ENCODE measurements around the gene TMEM108. TPM values are rescaled to one million over a fixed set of nuclear protein-coding genes. Genes with fewer than 3 reads are reported as not detected.

The TMEM108 gene
- total and polyA plus RNA-seq, 5 donors from 2014 or later, result 0.11 TPM; not detected in 4

DNA sequence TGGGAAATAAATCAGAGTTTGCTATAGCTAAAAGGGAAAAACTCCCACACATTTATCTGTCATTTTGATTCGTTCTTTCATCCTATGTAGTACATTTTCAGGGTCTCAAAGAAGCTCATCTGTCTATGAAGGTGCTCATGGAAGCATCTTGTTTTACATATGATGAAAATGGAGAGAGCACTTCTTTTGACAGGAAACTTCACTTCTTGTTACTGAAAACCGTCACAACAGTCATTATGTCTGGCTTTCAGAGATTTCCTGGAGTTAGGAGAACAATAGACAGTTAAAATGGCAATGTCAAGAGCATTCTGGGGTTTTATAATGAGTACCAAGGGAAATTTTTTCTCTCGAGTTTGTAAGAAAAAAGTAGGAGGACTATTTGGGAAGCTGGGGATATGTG lies 83.3 kb downstream of the TMEM108 start:
- Histone ChIP-seq H3K9me3 (ENCODE audit: control insufficient read depth in 2 of 2, low read length in 2 of 2) (no peaks in the 10 kb centered on the region), H3K27me3 (ENCODE audit: control insufficient read depth, insufficient read depth, low read length) (no peaks in the 10 kb centered on the region), H3K4me3 (ENCODE audit: low read depth, low read length) (no peak overlapping the region), H3K27ac (ENCODE audit: insufficient read depth, low read length, poor library complexity, severe bottlenecking) (no peak overlapping the region), H3K4me1 (ENCODE audit: control insufficient read depth, insufficient read depth, low read length, poor library complexity, severe bottlenecking) (no peaks in the 10 kb centered on the region), H3K36me3 (ENCODE audit: control insufficient read depth, insufficient read depth, low read length) (no peaks in the 10 kb centered on the region)
- Mint-ChIP-seq H3K9me3 (no peaks in the 10 kb centered on the region), H3K27me3 (no peaks in the 10 kb centered on the region), H3K27ac (no peak overlapping the region), H3K4me1 (no peaks in the 10 kb centered on the region), H3K4me3 (no peak overlapping the region), H3K36me3 (no peaks in the 10 kb centered on the region)
- ATAC-seq (ENCODE audit: low read depth in 2 of 2) (no peak), DNase-seq (no peak)

DNA sequence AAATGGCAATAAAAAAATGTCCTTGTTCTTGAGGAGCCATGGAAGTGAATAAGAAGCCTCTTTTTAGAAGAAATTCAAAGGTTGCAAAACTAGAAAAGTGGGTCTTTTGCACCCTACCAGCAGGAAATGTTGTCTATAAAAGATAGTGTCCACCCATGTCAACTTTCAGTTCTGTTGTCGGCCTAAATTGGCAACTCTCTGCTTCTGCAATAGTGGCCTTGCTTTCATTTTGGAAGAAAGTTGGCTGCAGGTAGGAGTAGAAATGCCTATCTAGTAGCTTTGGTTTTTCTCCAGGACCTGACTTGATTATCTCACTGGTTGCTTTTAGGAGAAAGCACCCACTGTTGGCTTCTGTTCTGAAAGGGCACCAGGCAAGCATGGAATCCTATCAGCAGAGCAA lies 85.4 kb downstream of the TMEM108 start:
- no peak overlapping the region for H3K27ac ChIP-seq (ENCODE audit: insufficient read depth, low read length, poor library complexity, severe bottlenecking)
- H3K4me3 ChIP-seq (ENCODE audit: low read depth, low read length), result no peak overlapping the region
- no peaks in the 10 kb centered on the region for H3K36me3 ChIP-seq (ENCODE audit: control insufficient read depth, insufficient read depth, low read length)
- no peaks in the 10 kb centered on the region for H3K27me3 ChIP-seq (ENCODE audit: control insufficient read depth, insufficient read depth, low read length)
- H3K4me1 ChIP-seq (ENCODE audit: control insufficient read depth, insufficient read depth, low read length, poor library complexity, severe bottlenecking), result no peaks in the 10 kb centered on the region
- Mint-ChIP-seq H3K9me3 (no peaks in the 10 kb centered on the region), H3K27ac (no peak overlapping the region), H3K4me1 (no peaks in the 10 kb centered on the region), H3K4me3 (no peak overlapping the region), H3K27me3 (no peaks in the 10 kb centered on the region), H3K36me3 (no peaks in the 10 kb centered on the region)
- DNase-seq, result no peak
- ATAC-seq (ENCODE audit: low read depth in 2 of 2), result no peak
- H3K9me3 ChIP-seq (ENCODE audit: control insufficient read depth in 2 of 2, low read length in 2 of 2), result no peaks in the 10 kb centered on the region

DNA sequence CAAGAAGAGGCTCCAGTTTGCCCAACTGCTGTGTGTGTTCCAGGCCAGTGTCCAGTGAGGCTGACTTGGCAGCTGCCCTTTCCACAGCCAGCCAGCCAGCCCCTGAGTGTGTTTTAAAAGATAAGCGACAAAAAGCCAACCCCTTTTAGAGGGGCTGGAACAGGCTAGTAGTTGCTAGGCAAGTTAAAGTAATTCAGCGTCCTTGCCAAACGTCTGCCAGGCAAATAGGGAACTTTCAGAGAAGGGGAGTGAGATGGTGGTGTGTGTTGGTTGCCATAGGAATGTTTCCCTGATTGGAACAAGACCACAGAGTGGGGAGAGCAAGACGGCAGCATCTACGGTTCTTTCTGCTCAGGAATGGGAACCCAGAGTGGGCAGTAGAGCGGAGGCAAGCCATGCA lies 86.3 kb downstream of the TMEM108 start:
- Histone ChIP-seq H3K27ac (ENCODE audit: insufficient read depth, low read length, poor library complexity, severe bottlenecking) (no peak overlapping the region), H3K4me3 (ENCODE audit: low read depth, low read length) (no peak overlapping the region), H3K4me1 (ENCODE audit: control insufficient read depth, insufficient read depth, low read length, poor library complexity, severe bottlenecking) (no peaks in the 10 kb centered on the region), H3K27me3 (ENCODE audit: control insufficient read depth, insufficient read depth, low read length) (no peaks in the 10 kb centered on the region), H3K9me3 (ENCODE audit: control insufficient read depth in 2 of 2, low read length in 2 of 2) (no peaks in the 10 kb centered on the region), H3K36me3 (ENCODE audit: control insufficient read depth, insufficient read depth, low read length) (no peaks in the 10 kb centered on the region)
- H3K4me1 Mint-ChIP-seq, result no peaks in the 10 kb centered on the region
- DNase-seq, result no peak
- no peaks in the 10 kb centered on the region for H3K36me3 Mint-ChIP-seq
- no peak for ATAC-seq (ENCODE audit: low read depth in 2 of 2)
- H3K27ac Mint-ChIP-seq, result no peak overlapping the region
- no peaks in the 10 kb centered on the region for H3K9me3 Mint-ChIP-seq
- no peaks in the 10 kb centered on the region for H3K27me3 Mint-ChIP-seq
- H3K4me3 Mint-ChIP-seq, result no peak overlapping the region

DNA sequence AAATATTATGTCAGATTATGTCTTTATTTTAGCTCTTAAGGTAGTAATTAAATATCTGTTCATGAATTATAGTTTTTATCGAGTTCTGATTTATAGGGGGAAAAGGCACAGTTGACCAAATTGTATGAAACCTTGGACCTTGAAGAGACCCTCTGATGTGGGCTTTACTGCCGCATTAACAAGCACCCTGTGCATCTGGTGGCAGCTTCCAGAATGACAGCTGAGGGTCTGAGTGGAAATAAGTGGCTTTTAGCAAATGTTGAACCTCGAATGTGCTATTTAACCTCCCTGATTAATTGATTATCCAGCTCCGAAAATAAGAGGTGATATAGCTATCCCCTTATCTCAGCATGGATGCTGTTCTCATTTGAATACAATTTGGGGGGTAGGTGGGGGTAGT lies 87.0 kb downstream of the TMEM108 start:
- no peak for ATAC-seq (ENCODE audit: low read depth in 2 of 2)
- no peaks in the 10 kb centered on the region for H3K4me1 ChIP-seq (ENCODE audit: control insufficient read depth, insufficient read depth, low read length, poor library complexity, severe bottlenecking)
- no peaks in the 10 kb centered on the region for H3K27me3 Mint-ChIP-seq

DNA sequence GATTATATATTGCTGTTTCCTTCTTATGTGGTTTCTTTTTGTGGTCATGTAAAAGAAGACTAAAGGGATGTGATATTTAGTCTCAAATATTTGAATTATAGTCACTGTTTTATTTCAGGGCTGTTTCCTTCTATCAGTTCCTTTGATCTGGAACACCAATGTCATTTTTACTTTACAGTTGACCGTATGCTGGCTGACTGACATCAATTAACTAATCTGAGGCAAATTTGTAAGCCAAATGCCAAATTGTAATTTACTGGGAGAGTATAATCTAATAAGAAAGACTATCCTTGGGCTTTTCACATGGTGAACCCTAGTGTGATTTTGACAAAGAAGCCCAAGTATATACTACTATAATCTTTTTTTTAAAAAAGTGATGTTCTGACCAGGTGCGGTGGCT lies 87.6 kb downstream of the TMEM108 start:
- H3K27me3 ChIP-seq (ENCODE audit: control insufficient read depth, insufficient read depth, low read length), result no peaks in the 10 kb centered on the region
- H3K36me3 Mint-ChIP-seq, result no peaks in the 10 kb centered on the region
- no peaks in the 10 kb centered on the region for H3K4me1 Mint-ChIP-seq
- H3K36me3 ChIP-seq (ENCODE audit: control insufficient read depth, insufficient read depth, low read length), result no peaks in the 10 kb centered on the region
- no peaks in the 10 kb centered on the region for H3K4me1 ChIP-seq (ENCODE audit: control insufficient read depth, insufficient read depth, low read length, poor library complexity, severe bottlenecking)
- H3K4me3 Mint-ChIP-seq, result no peak overlapping the region
- ATAC-seq (ENCODE audit: low read depth in 2 of 2) (no peak), DNase-seq (no peak)
- H3K27me3 Mint-ChIP-seq, result no peaks in the 10 kb centered on the region
- no peak overlapping the region for H3K27ac Mint-ChIP-seq
- no peak overlapping the region for H3K27ac ChIP-seq (ENCODE audit: insufficient read depth, low read length, poor library complexity, severe bottlenecking)
- H3K9me3 Mint-ChIP-seq, result no peaks in the 10 kb centered on the region
- H3K9me3 ChIP-seq (ENCODE audit: control insufficient read depth in 2 of 2, low read length in 2 of 2), result no peaks in the 10 kb centered on the region
- no peak overlapping the region for H3K4me3 ChIP-seq (ENCODE audit: low read depth, low read length)

More for the DNA sequence above, 87.0 kb downstream of the TMEM108 start:
- no peak overlapping the region for H3K4me3 ChIP-seq (ENCODE audit: low read depth, low read length)
- Mint-ChIP-seq H3K4me3 (no peak overlapping the region), H3K27ac (no peak overlapping the region), H3K36me3 (no peaks in the 10 kb centered on the region), H3K4me1 (no peaks in the 10 kb centered on the region), H3K9me3 (no peaks in the 10 kb centered on the region)
- H3K27ac ChIP-seq (ENCODE audit: insufficient read depth, low read length, poor library complexity, severe bottlenecking), result no peak overlapping the region
- H3K36me3 ChIP-seq (ENCODE audit: control insufficient read depth, insufficient read depth, low read length), result no peaks in the 10 kb centered on the region
- H3K9me3 ChIP-seq (ENCODE audit: control insufficient read depth in 2 of 2, low read length in 2 of 2), result no peaks in the 10 kb centered on the region
- no peak for DNase-seq
- no peaks in the 10 kb centered on the region for H3K27me3 ChIP-seq (ENCODE audit: control insufficient read depth, insufficient read depth, low read length)

DNA sequence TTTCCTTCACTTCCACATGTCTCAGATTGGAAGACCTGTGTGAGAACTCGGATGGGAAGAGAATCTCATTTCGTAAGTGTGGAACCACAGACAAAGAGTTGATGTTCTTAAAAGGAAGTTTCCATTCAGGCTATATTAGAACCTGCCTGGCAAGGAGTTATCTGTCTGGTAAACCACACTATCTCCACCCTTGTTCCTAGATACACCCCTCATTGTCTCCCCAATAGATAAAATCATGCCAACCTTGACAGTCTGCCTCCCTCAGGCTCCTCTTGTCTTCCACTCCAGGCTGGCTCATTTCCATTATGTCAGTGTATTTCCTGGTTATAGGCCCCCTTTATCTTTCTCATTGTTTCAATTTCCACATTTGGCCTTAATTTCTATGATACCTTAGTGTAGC lies 89.2 kb downstream of the TMEM108 start:
- Mint-ChIP-seq H3K4me3 (no peak overlapping the region), H3K4me1 (no peaks in the 10 kb centered on the region), H3K27me3 (no peaks in the 10 kb centered on the region), H3K27ac (no peak overlapping the region), H3K36me3 (no peaks in the 10 kb centered on the region), H3K9me3 (no peaks in the 10 kb centered on the region)
- no peaks in the 10 kb centered on the region for H3K9me3 ChIP-seq (ENCODE audit: control insufficient read depth in 2 of 2, low read length in 2 of 2)
- no peak for ATAC-seq (ENCODE audit: low read depth in 2 of 2)
- H3K27me3 ChIP-seq (ENCODE audit: control insufficient read depth, insufficient read depth, low read length), result no peaks in the 10 kb centered on the region
- H3K4me3 ChIP-seq (ENCODE audit: low read depth, low read length), result no peak overlapping the region
- no peak for DNase-seq
- no peaks in the 10 kb centered on the region for H3K36me3 ChIP-seq (ENCODE audit: control insufficient read depth, insufficient read depth, low read length)
- no peak overlapping the region for H3K27ac ChIP-seq (ENCODE audit: insufficient read depth, low read length, poor library complexity, severe bottlenecking)
- H3K4me1 ChIP-seq (ENCODE audit: control insufficient read depth, insufficient read depth, low read length, poor library complexity, severe bottlenecking), result no peaks in the 10 kb centered on the region

DNA sequence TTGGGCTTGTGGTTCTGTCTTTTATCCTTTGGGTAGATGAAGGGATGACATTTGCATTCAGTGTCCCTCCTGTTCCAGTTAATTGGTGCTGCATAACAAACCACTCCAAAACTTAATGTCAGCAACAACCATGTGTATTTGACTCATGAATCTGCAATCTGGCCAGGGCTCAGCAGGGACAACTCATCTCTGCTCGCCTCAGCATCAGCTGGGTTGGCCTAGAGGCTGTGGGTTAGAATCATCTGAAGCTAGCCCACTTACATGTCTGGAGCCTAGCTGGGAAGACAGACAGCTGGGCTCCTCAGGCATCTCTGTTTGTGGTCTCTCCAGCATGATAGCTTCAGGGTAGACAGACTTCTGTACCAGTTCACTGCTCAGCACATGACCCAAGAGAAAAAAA lies 92.0 kb downstream of the TMEM108 start:
- peaks cover 0 to 1% (median 0%) of the 10 kb centered on the region in 7 donors for H3K9me3 Mint-ChIP-seq
- no peaks in the 10 kb centered on the region for H3K36me3 ChIP-seq (ENCODE audit: control insufficient read depth, insufficient read depth, low read length)
- H3K4me1 ChIP-seq (ENCODE audit: control insufficient read depth, insufficient read depth, low read length, poor library complexity, severe bottlenecking), result no peaks in the 10 kb centered on the region
- H3K27ac Mint-ChIP-seq, result no peak overlapping the region
- no peak overlapping the region for H3K4me3 Mint-ChIP-seq
- no peaks in the 10 kb centered on the region for H3K27me3 Mint-ChIP-seq
- ATAC-seq (ENCODE audit: low read depth in 2 of 2) (no peak), DNase-seq (no peak)
- H3K27me3 ChIP-seq (ENCODE audit: control insufficient read depth, insufficient read depth, low read length), result no peaks in the 10 kb centered on the region
- no peaks in the 10 kb centered on the region for H3K9me3 ChIP-seq (ENCODE audit: control insufficient read depth in 2 of 2, low read length in 2 of 2)
- no peak overlapping the region for H3K27ac ChIP-seq (ENCODE audit: insufficient read depth, low read length, poor library complexity, severe bottlenecking)
- H3K4me3 ChIP-seq (ENCODE audit: low read depth, low read length), result no peak overlapping the region
- no peaks in the 10 kb centered on the region for H3K4me1 Mint-ChIP-seq
- H3K36me3 Mint-ChIP-seq, result no peaks in the 10 kb centered on the region

DNA sequence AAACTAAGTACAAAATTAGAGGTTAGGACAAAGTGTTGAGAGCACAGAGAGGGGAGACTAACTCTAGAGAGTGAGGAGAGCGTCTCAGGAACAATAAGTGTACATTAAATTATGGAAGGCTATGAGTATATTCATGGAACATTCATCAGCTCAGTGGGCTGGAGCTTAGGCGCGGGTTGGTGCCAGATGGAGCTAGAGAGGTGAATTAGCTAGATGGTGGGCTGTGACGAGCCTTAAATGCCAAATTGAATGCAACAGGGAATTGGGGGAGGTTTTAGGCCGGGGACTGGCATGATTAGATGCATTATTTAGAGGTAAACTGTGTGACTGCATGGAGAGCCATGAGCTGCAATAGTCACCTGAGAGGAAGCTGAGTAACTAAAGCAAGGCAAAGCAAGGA lies 97.1 kb downstream of the TMEM108 start:
- Histone ChIP-seq H3K27ac (ENCODE audit: insufficient read depth, low read length, poor library complexity, severe bottlenecking) (no peak overlapping the region), H3K9me3 (ENCODE audit: control insufficient read depth in 2 of 2, low read length in 2 of 2) (no peaks in the 10 kb centered on the region), H3K4me1 (ENCODE audit: control insufficient read depth, insufficient read depth, low read length, poor library complexity, severe bottlenecking) (no peaks in the 10 kb centered on the region), H3K27me3 (ENCODE audit: control insufficient read depth, insufficient read depth, low read length) (peaks cover 2% of the 10 kb centered on the region), H3K4me3 (ENCODE audit: low read depth, low read length) (no peak overlapping the region), H3K36me3 (ENCODE audit: control insufficient read depth, insufficient read depth, low read length) (no peaks in the 10 kb centered on the region)
- Mint-ChIP-seq H3K4me3 (no peak overlapping the region), H3K27me3 (no peaks in the 10 kb centered on the region), H3K36me3 (no peaks in the 10 kb centered on the region), H3K27ac (no peak overlapping the region), H3K4me1 (no peaks in the 10 kb centered on the region), H3K9me3 (peaks cover 0 to 4% (median 0%) of the 10 kb centered on the region in 7 donors)
- no peak for ATAC-seq (ENCODE audit: low read depth in 2 of 2)
- DNase-seq, result no peak

Measured in CD4-positive, CD25-positive, alpha-beta regulatory T cell (primary cell).